B cell (primary cell): ENCODE results near the gene IFIT5. TPM values are rescaled to one million over a fixed set of nuclear protein-coding genes. Genes with fewer than 3 reads are reported as not detected.

Experiments
- ATAC-seq: fragments of 200-7000 bp; cut with Tn5 transposase; one replicate; pipeline ENCODE4 v1.10.0; 2021; ENCODE audit warnings: low read depth, mild to moderate bottlenecking, moderate number of reproducible peaks, moderate library complexity
- CTCF ChIA-PET: fragments of 350-600 bp; sonication (Branson Sonifier 250); formaldehyde crosslinking; loops from one replicate; lab custom pipeline; 2021; ENCODE audit warnings: antibody characterized with exemption, inconsistent platforms; lab: Charles Lee
- POLR2A ChIA-PET: fragments of 350-600 bp; sonication (Branson Sonifier 250); formaldehyde crosslinking; loops from one replicate; lab custom pipeline; 2021; ENCODE audit warnings: antibody characterized with exemption; lab: Charles Lee
- DNase-seq: peaks from one replicate; pipeline ENCODE4 v3.0.0; 2013
- H2AFZ ChIP-seq: 2 replicates; pipeline ENCODE4 v1.6.1; 2012; ENCODE audit warnings: mild to moderate bottlenecking, low read depth, low read length; ENCODE audit not compliant: insufficient read depth, poor library complexity, severe bottlenecking
- H3K27ac ChIP-seq, 2 donors: 1 replicate in 1 of 2; 2 replicates in 1 of 2; pipeline ENCODE4 v1.5.1; 2012 to 2013; ENCODE audit warnings: low read length in 2 of 2, mild to moderate bottlenecking in 2 of 2, moderate library complexity in 1 of 2
- H3K27me3 ChIP-seq, 4 experiments: fragments of 200-600 bp in 1 of 4; sonication (generic) in 1 of 4; replicated peaks in 1 of 4; 1 replicate in 2 of 4; 2 replicates in 2 of 4; pipeline versions ENCODE4 v1.6.1 to v1.7.0; 2013 to 2016; ENCODE audit warnings: low read length in 3 of 4, mild to moderate bottlenecking in 2 of 4, mixed read lengths in 1 of 4, moderate library complexity in 1 of 4; ENCODE audit not compliant: insufficient read depth in 4 of 4, control insufficient read depth in 3 of 4; ENCODE audit errors: control extremely low read depth in 1 of 4
- H3K36me3 ChIP-seq, 2 experiments: replicated peaks in 1 of 2; 1 replicate in 1 of 2; 2 replicates in 1 of 2; pipeline versions ENCODE4 v1.6.1 to v1.7.1; 2013; ENCODE audit warnings: low read length in 1 of 2; ENCODE audit not compliant: insufficient read depth in 2 of 2, control insufficient read depth in 1 of 2; ENCODE audit errors: control extremely low read depth in 1 of 2, extremely low read depth in 1 of 2
- H3K4me1 ChIP-seq, 2 donors: fragments of 200-600 bp in 1 of 2; sonication (generic) in 1 of 2; 1 replicate in 1 of 2; 2 replicates in 1 of 2; pipeline versions ENCODE4 v1.5.1 to v1.6.1; 2013 to 2017; ENCODE audit warnings: low read length in 2 of 2; ENCODE audit not compliant: control insufficient read depth in 2 of 2, insufficient read depth in 2 of 2
- H3K4me2 ChIP-seq: replicated peaks from 2 replicates; pipeline ENCODE3; 2012; ENCODE audit warnings: mild to moderate bottlenecking, low read depth, low read length; ENCODE audit not compliant: poor library complexity, severe bottlenecking
- H3K4me3 ChIP-seq, 5 experiments: fragments of 200-600 bp in 1 of 5; sonication (generic) in 1 of 5; 1 replicate in 3 of 5; 2 replicates in 2 of 5; pipeline versions ENCODE4 v1.5.1 to v1.7.0; 2011 to 2016; ENCODE audit warnings: low read length in 4 of 5, mild to moderate bottlenecking in 4 of 5, low read depth in 2 of 5, control low read depth in 1 of 5, moderate library complexity in 1 of 5; ENCODE audit not compliant: insufficient read depth in 1 of 5; ENCODE audit errors: control extremely low read depth in 1 of 5, extremely low read depth in 1 of 5
- H3K79me2 ChIP-seq: fragments of 200-600 bp; sonication (generic); one replicate; pipeline ENCODE4 v1.6.0; 2016; ENCODE audit warnings: low read length; ENCODE audit not compliant: control insufficient read depth, insufficient read depth
- H3K9ac ChIP-seq: fragments of 200-600 bp; sonication (generic); 2 replicates; pipeline ENCODE4 v1.6.1; 2017; ENCODE audit warnings: mild to moderate bottlenecking, low read length, moderate library complexity
- H3K9me3 ChIP-seq, 3 donors: one replicate each; pipeline versions ENCODE4 v1.6.1 to v1.7.1; 2013; ENCODE audit warnings: low read length in 2 of 3; ENCODE audit not compliant: control insufficient read depth in 2 of 3, insufficient read depth in 1 of 3; ENCODE audit errors: control extremely low read depth in 1 of 3
- H4K20me1 ChIP-seq: 2 replicates; pipeline ENCODE4 v1.6.0; 2012; ENCODE audit warnings: mild to moderate bottlenecking, low read length; ENCODE audit not compliant: insufficient read depth, control insufficient read depth, poor library complexity, severe bottlenecking
- H3K27ac Mint-ChIP-seq: one replicate; pipeline ENCODE4 v1.8.0; 2021; ENCODE audit warnings: mixed read lengths
- H3K27me3 Mint-ChIP-seq: one replicate; pipeline ENCODE4 v1.8.0; 2021; ENCODE audit warnings: mixed read lengths
- H3K4me1 Mint-ChIP-seq: one replicate; pipeline ENCODE4 v1.8.0; 2021; ENCODE audit warnings: mixed read lengths
- H3K4me3 Mint-ChIP-seq: one replicate; pipeline ENCODE4 v1.8.0; 2021; ENCODE audit warnings: mixed read lengths
- H3K9me3 Mint-ChIP-seq: one replicate; pipeline ENCODE4 v1.8.0; 2022; ENCODE audit warnings: mixed read lengths; ENCODE audit not compliant: insufficient read depth
- CTCF ChIP-seq: fragments of 200-600 bp; IDR thresholded peaks from one replicate; pipeline ENCODE4 v1.8.0; 2022; ENCODE audit warnings: antibody characterized with exemption, mild to moderate bottlenecking
- EZH2 ChIP-seq: IDR thresholded peaks from 2 replicates; pipeline ENCODE4 v1.6.1; 2012; ENCODE audit warnings: borderline replicate concordance, low read depth, mild to moderate bottlenecking, moderate library complexity, low read length; ENCODE audit not compliant: insufficient read depth, poor library complexity, severe bottlenecking
- WGBS: methylation state at CpG from one replicate; pipeline ENCODE4 v1.1.5; 2013; ENCODE audit warnings: missing lambda C conversion rate; ENCODE audit not compliant: insufficient coverage; 5-methylcytosine and 5-hydroxymethylcytosine counted together
- intact Hi-C: fragments of 100-400 bp; cut with micrococcal nuclease; formaldehyde crosslinking; loops from one replicate; pipeline ENCODE4 v1.10.0; 2022
- polyA plus RNA-seq: library from polyadenylated mRNA; depleted of rRNA; stranded (reverse); fragments of >200 nt; gene quantifications from 2 replicates; pipeline ENCODE4 v1.2.3, GENCODE V29; 2012
- total RNA-seq, 2 donors: library from RNA; stranded (reverse); fragments of 120-200 nt in 1 of 2; gene quantifications; 1 replicate in 1 of 2; 2 replicates in 1 of 2; pipeline versions ENCODE4 v1.2.3 to v1.2.4, GENCODE V29; 2013 to 2022

Gene IFIT5
- total and polyA plus RNA-seq, 2 donors (not counting 1 experiment from before 2014, with no cell fraction given): 7.0 to 23.2 TPM

GRCh38 chr10:89413398-89413912, 913 bp upstream of the IFIT5 start:
- peak overlapping the region; percentile 95 for H3K27ac Mint-ChIP-seq
- H3K9me3 ChIP-seq: peaks cover 0 to 9% (median 0%) of the 10 kb centered on the region in 3 donors
- ChIA-PET CTCF (interaction anchor here (0.6 to 2.2 kb wide), 8 partner anchors 19 to 154 kb away, joined by 3 to 10 read pairs (median 4); partner anchors contain the start of gene IFIT1), POLR2A (interaction anchor here (0.9 to 2.0 kb wide), 6 partner anchors 15 to 162 kb away, joined by 3 to 11 read pairs (median 4); partner anchors contain the start of genes IFIT2 and LIPA)
- H3K27me3 ChIP-seq: no peaks in the 10 kb centered on the region
- no peak for TF ChIP-seq CTCF
- no peak for TF ChIP-seq EZH2
- intact Hi-C loops: loop anchor here (5.0 to 10.0 kb wide), 3 partner anchors 329 to 2001 kb away; partner anchors contain the start of genes ATAD1 and HECTD2
- H3K27me3 Mint-ChIP-seq: no peaks in the 10 kb centered on the region
- no CpG with 5 or more reads among the region's 7 CpGs for WGBS
- peaks cover 0 to 17% of the 10 kb centered on the region in 2 experiments for H3K36me3 ChIP-seq
- peaks cover 43% of the 10 kb centered on the region for H3K4me1 Mint-ChIP-seq
- H3K4me3 Mint-ChIP-seq: peak overlapping the region; percentile 92
- H3K27ac ChIP-seq: peak overlapping the region; percentile 91 to 93
- no peaks in the 10 kb centered on the region for H3K9me3 Mint-ChIP-seq
- peak overlapping the region; percentile 78 for H3K4me2 ChIP-seq
- H4K20me1 ChIP-seq: peaks cover 23% of the 10 kb centered on the region
- H3K79me2 ChIP-seq: peaks cover 55% of the 10 kb centered on the region
- ATAC-seq (no peak), DNase-seq (no peak)
- H3K4me3 ChIP-seq: peak overlapping the region in 2 of 5 experiments; percentile 60 to 98
- H3K4me1 ChIP-seq: peaks cover 28 to 32% of the 10 kb centered on the region in 2 donors
- H2AFZ ChIP-seq: peak overlapping the region; percentile 92
- H3K9ac ChIP-seq: peak overlapping the region; percentile 91
